ENCODE data around the gene PKMYT1.

GRCh38 chr16:2953706-2954627 is 26.3 kb downstream of the PKMYT1 start:
- no peak for TF ChIP-seq EZH2 (IDR thresholded peaks at IDR 0.05; ENCODE audit: borderline replicate concordance, low read length)
- TF ChIP-seq, protein P1, sequence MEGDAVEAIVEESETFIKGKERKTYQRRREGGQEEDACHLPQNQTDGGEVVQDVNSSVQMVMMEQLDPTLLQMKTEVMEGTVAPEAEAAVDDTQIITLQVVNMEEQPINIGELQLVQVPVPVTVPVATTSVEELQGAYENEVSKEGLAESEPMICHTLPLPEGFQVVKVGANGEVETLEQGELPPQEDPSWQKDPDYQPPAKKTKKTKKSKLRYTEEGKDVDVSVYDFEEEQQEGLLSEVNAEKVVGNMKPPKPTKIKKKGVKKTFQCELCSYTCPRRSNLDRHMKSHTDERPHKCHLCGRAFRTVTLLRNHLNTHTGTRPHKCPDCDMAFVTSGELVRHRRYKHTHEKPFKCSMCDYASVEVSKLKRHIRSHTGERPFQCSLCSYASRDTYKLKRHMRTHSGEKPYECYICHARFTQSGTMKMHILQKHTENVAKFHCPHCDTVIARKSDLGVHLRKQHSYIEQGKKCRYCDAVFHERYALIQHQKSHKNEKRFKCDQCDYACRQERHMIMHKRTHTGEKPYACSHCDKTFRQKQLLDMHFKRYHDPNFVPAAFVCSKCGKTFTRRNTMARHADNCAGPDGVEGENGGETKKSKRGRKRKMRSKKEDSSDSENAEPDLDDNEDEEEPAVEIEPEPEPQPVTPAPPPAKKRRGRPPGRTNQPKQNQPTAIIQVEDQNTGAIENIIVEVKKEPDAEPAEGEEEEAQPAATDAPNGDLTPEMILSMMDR (conservative IDR thresholded peaks at IDR 0.05 in 1 of 2, IDR thresholded peaks at IDR 0.05 in 1 of 2; ENCODE audit: extremely low read depth in 1 of 2, insufficient read depth in 1 of 2, low read depth in 1 of 2, low read length in 2 of 2) = no peak

All from mammary epithelial cell (primary cell).